B cell (primary cell): ENCODE measurements around the gene AAK1.

Experiments
- EZH2 ChIP-seq: IDR thresholded peaks from 2 replicates; pipeline ENCODE4 v1.6.1; 2012; ENCODE audit warnings: borderline replicate concordance, low read depth, mild to moderate bottlenecking, moderate library complexity, low read length; ENCODE audit not compliant: insufficient read depth, poor library complexity, severe bottlenecking
- TF ChIP-seq, protein P1 (sequence below): fragments of 200-600 bp; IDR thresholded peaks from one replicate; pipeline ENCODE4 v1.8.0; 2022; ENCODE audit warnings: antibody characterized with exemption, mild to moderate bottlenecking

DNA sequence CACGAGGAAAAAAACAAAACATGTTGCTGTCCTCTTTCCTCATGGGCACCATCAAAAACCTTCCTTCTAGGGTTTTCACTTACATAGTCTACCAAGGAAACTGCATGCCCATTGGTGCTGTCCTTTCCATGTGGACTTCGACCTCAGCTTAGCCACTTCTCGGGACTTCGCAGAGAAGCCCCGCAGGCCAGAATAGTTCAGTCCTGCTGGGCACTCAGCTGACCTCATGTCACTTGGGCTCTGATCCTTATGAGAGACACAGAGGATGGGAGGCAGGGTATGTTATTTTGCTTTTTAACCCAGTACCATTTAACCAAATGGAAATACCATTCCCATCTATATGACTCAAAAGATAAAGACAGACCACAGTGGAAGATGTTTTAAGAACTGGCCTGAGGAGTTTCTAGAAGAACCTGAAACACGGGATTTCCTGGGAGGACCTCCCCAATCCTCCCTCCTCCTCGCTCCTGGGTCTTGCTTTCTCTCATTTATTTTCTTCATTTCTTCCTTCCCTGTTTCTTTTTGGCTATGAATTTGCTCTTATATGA is 28.4 kb downstream of the AAK1 start:
- TF ChIP-seq, protein P1, sequence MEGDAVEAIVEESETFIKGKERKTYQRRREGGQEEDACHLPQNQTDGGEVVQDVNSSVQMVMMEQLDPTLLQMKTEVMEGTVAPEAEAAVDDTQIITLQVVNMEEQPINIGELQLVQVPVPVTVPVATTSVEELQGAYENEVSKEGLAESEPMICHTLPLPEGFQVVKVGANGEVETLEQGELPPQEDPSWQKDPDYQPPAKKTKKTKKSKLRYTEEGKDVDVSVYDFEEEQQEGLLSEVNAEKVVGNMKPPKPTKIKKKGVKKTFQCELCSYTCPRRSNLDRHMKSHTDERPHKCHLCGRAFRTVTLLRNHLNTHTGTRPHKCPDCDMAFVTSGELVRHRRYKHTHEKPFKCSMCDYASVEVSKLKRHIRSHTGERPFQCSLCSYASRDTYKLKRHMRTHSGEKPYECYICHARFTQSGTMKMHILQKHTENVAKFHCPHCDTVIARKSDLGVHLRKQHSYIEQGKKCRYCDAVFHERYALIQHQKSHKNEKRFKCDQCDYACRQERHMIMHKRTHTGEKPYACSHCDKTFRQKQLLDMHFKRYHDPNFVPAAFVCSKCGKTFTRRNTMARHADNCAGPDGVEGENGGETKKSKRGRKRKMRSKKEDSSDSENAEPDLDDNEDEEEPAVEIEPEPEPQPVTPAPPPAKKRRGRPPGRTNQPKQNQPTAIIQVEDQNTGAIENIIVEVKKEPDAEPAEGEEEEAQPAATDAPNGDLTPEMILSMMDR: no peak
- TF ChIP-seq EZH2: no peak
